Left ventricle myocardium superior (tissue), 1 donor: ENCODE measurements around the gene CPNE7. TPM values are rescaled to one million over a fixed set of nuclear protein-coding genes. Genes with fewer than 3 reads are reported as not detected.
"Not testable (repeated sequence)": the region's sequence is repeated elsewhere in the genome, so short reads cannot be mapped to it uniquely, and the experiment has no call there.

Source experiments
- ATAC-seq: fragments of 200-7000 bp; cut with Tn5 transposase; one replicate; pipeline ENCODE4 v1.9.1; 2020; ENCODE audit warnings: mild to moderate bottlenecking, moderate library complexity
- DNase-seq: peaks from one replicate; pipeline ENCODE4 v3.0.0-alpha.2; 2020
- intact Hi-C: fragments of 100-400 bp; cut with micrococcal nuclease; formaldehyde crosslinking; loops from one replicate; pipeline ENCODE4 v1.11.0; 2022
- total RNA-seq: library from RNA; stranded (reverse); fragmentation: NEBNext Ultra II Directional; extraction: Animal tissue kit (Norgen Biotek cat#: 25700); gene quantifications from one replicate; pipeline ENCODE4 v1.2.1, GENCODE V29; 2021
- donor health status: DM: no; HTN: yes; CAD: no; lungs with severe emphysema.

Gene CPNE7
- total RNA-seq, 1 donor from 2014 or later: not detected

DNA sequence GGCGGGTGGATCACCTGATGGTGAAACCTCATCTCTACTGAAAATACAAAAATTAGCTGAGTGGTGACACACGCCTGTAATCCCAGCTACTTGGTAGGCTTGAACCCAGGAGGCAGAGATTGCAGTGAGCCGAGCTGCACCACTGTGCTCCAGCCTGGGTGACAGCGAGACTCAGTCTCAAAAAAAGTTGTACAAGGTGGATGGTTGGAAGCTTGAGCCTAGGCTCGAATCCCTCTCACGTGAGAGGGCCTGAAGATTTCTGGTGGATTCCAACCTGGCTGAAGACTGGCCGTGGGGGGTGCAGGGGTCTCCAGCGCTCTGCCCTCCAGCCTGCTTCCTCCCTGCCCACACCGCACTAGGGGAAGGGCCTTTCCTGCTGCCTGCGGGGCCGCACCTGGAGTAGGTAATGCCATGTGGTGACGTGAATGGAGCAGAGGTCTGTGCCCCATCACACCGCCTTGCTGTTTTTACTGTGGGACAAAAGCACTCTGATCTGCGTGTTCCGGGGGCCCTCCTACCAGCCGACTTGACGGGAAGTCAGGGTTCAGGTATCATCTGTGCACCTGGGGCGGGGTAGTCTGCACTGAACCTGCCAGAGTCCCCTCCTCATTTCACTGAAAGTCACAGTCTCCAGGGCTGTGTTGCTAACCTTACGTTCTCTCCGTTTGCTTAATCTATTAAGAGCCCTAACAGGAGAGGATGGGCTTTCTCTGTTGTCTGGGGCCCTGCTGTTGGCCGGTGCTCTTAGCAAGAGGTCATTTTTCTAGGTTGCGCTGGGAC lies 10.9 kb upstream of the CPNE7 start:
- intact Hi-C loops: no loop called here
- ATAC-seq: no peak
- DNase-seq: no peak

DNA sequence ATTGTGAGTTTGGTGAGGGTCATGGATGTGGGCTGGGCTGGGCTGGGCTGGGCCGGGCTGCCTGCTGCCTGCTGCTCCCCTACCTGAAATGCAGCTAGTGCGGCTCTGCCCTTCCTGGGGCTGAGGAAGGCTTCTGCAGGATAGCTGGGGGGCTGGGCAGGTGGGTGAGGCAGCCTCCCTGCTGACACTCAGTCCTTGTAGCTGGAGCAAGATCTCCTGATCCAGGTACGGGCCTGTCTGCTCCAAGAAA lies 10.4 kb upstream of the CPNE7 start:
- ATAC-seq (no peak), DNase-seq (no peak)
- intact Hi-C loops: no loop called here

DNA sequence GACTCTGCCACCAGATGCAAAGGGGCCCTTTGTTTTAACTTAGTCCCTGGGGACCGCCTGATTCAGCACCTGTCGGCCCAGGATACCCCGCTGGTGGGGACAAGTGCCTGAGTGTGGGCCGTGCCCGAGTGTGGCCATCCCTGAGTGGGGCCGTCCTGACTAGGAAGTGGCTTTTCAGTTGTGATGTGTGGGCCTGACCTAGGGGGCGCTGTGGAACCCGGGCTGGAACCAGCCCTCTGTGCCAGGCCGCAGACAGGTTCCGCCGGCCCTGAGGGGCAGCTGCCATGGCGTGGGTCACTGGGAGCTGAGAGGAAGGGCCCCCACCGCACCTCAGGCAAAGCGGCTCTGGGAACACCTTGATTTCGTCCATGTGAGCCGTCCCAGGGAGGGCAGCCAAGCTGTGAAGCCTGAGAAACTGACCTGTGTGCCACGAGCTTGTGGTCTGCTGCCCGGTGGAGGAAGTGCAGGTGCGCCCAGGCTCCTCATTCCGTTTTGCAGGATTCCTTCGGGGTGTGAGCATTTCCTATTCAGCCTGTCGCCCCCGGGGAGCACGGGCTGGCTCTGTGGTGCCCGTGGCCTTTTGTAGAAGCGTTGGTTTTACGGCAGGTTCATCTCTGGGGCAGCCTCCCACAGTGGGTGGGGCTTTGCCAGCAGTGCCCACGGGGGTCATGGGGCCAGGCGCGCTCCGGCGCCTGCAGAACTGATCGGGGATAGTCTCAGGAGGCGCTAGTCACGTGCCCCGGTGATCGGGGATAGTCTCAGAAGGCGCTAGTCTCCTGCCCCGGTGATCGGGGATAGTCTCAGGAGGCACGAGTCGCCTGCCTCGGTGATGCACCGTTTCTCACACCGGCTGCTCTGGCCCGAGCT lies 9.8 kb upstream of the CPNE7 start:
- intact Hi-C loops: no loop called here
- ATAC-seq: peak; percentile 41
- DNase-seq: peak; percentile 72

DNA sequence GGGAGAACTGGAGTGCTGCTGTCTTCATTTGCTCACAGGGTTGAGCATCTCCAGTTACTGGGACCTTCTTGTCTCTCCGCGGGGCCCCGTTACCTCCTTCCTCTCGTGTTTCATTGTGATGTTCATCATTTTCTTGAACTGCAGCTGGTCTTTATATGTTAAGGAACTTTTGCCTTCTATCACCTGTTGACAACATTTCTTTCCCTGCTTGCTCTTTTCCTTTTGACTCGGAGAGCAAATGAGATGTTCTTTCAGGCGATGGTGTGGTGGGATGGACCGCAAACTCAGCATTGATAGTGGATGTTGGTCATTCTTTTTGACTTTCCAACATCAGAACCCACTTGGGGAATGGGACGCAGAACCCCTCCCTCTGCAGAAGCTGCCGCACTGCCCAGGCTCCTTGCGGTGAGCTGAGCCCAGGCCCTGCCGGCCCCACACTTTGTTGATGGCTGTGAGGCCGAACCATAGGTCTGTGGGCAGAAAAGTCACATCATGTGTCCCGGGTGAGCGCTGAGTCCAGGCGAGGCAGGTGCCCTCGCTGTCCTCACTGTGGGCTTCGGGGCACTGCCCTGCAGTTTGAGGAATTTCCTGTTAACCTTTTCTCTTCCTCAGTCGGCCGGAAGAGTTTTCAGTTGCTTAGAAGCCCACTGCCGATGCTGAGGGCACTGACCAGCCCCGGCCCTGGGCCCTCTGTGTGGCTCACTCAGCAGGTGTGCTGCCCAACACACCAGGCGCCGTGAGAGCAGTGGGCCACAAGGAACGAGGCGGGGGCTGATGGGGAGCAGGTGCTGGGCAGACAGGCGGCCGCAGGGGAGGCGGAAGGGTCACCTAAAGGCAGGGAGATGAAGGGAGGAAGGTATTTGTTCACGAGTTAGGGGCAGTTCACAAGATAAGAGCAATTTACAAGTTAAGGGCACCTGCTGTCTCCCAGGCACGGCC lies 7.6 kb upstream of the CPNE7 start:
- intact Hi-C loops: no loop called here
- DNase-seq (no peak), ATAC-seq (no peak)

DNA sequence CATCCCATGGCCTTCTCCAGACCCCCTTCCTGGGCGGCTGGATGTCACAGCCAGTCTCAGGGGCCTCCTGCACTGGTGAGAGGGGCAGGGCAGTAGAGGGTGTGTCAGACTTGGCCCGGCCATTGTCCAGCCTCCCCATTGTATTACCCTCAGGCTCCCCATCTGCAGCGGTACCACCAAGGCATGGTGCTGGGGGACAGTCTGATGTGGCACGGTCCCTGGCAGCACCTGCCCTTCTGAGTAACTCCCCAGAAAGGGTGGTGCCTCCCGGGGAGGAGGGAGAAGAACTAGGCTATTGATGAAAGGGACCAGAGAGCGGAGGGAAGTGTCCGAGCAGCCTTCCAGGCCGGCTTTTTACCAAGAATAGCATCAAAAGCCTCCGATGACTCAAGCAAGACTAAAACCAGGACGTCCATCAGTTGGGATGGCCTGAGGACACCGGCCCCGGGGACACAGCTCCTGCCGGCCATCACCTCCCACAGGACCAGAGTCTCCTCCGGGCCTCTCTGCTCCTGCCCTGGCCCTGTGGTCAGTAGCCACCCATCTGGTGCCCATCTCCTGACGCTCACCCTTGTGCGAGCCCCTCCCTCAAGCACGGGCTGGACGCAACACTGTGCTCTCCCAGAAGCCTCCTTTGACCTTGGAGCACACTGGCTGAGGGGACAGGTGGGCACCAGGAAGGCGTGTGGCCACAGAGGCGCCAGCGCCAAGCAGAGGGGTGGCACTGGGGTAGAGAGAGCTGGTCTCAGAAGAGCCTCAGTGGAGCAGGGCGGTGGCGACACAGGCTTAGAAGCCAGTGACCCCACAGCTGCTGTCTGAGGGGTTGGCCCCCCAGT lies 5.8 kb upstream of the CPNE7 start:
- no peak for ATAC-seq
- intact Hi-C loops: no loop called here

DNA sequence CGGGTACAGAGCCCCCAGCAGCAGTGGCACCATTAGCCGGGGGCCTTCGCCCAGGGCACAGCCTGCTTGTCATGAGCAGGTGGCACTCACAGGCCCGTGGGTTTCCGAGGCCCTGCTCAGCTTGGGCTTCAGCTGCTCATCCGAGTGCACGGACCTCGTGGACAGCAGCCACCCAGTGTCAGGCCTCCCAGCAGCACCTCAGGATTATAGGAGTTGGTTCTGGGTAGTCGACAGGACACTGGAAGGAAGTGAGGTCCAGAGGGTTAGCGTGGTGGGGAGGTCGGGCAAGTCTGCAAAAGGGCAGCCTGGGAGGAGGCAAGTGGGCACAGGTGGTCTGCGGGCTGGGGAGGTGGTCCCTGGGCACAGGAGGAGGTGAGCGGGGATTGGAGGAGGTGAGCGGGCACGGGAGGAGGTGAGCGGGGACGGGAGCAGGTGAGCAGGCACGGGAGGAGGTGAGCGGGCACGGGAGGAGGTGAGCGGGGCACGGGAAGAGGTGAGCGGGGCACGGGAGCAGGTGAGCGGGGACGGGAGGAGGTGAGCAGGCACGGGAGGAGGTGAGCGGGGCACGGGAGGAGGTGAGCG lies 5.1 kb upstream of the CPNE7 start:
- intact Hi-C loops: no loop called here
- no peak for ATAC-seq
- no peak for DNase-seq

More for the DNA sequence above, 5.8 kb upstream of the CPNE7 start:
- no peak for DNase-seq

DNA sequence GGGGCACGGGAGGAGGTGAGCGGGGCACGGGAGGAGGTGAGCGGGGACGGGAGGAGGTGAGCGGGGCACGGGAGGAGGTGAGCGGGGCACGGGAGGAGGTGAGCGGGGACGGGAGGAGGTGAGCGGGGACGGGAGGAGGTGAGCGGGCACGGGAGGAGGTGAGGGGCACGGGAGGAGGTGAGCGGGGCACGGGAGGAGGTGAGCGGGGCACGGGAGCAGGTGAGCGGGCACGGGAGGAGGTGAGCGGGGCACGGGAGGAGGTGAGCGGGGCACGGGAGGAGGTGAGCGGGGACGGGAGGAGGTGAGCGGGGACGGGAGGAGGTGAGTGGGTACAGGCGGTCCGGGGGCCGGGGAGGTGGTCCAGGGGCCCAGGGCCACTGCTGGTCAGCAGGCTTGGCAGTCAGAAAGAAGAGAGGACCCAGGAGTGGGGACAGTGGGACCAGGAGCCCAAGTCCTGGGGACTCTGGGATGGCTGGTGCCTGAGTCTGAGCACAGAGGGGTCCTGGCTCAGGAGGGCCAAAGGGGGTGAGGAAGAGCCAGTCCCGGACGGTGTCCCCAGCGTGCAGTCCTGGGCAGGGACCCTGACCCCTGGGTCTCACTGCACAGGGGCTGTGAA lies 4.5 kb upstream of the CPNE7 start:
- ATAC-seq, intact Hi-C loops, DNase-seq: not testable (repeated sequence)

DNA sequence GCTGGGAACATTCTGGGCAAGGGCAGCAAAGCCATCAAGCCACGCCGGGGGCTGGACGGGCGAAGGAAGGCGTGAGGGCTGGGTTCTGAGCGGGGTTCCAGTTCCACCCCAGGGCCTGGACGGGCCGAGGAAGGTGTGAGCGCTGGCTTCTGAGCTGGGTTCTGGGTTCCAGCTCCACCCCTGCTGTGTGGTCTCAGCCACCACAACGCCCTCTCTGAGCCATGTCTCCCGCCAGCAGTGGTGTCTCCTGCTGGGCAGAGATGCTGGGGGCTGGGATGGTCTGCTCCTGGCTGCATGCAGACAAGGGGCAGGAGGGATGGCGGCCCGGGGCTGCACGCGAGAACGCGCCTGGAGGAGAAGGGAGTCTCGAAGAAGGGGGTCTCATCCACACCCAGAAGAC lies 3.9 kb upstream of the CPNE7 start:
- DNase-seq (no peak), ATAC-seq (no peak)
- intact Hi-C loops: no loop called here

DNA sequence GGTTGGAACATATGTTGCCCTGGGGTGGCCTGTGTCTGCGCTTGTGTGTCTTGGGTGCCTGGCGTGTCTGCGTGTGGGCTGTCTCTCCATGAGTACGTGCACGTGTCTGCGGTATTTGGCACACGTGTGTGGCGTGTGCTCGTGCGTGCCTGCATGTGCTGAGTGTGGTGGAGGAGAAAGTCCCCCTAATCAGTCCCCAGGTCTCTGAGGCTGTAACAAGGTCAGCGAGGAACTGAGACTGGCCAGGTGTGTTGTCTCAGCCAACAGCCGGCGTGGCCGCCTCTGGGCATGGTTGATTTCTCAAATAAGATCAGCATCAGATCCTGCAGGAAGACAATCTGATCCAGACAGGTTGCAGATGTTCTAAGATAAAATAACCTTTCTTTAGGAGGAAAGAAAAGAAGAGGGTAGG lies 3.5 kb upstream of the CPNE7 start:
- DNase-seq (no peak), ATAC-seq (no peak)
- intact Hi-C loops: no loop called here

DNA sequence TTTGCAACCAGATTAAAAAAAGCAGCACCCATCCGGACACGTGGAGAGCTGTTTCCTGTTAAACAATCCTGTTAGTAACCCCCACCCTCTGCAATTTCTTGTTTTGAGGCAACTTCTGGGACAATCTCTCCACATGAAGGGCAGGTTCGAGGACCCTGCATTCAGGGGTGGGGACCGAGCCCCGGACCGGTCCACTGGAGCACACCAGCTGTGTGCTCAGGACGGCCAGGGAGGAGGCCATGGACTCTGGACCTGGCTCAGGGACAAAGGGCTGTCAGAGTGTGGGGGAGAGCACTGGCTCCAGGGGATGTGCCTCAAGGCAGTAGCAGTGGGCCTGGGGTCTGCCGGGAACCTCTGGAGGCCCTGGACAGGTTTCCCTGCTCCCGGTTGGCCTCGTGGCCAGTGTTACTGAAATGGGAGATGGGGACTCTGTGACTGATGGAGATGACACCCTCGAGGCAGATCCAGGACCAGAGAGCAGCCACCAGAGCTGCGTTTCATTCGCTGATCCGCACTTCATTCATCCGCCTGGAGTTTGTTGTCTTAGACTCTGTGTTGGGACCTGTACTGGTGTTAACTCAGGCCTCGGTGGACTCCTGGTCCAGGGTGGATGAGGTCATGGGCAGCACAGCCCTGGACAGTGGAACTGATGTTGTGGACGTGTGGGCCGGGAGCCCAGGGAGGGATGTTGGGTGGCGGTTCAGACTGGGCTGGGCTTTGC lies 2.9 kb upstream of the CPNE7 start:
- no peak for DNase-seq
- ATAC-seq: no peak
- intact Hi-C loops: no loop called here

DNA sequence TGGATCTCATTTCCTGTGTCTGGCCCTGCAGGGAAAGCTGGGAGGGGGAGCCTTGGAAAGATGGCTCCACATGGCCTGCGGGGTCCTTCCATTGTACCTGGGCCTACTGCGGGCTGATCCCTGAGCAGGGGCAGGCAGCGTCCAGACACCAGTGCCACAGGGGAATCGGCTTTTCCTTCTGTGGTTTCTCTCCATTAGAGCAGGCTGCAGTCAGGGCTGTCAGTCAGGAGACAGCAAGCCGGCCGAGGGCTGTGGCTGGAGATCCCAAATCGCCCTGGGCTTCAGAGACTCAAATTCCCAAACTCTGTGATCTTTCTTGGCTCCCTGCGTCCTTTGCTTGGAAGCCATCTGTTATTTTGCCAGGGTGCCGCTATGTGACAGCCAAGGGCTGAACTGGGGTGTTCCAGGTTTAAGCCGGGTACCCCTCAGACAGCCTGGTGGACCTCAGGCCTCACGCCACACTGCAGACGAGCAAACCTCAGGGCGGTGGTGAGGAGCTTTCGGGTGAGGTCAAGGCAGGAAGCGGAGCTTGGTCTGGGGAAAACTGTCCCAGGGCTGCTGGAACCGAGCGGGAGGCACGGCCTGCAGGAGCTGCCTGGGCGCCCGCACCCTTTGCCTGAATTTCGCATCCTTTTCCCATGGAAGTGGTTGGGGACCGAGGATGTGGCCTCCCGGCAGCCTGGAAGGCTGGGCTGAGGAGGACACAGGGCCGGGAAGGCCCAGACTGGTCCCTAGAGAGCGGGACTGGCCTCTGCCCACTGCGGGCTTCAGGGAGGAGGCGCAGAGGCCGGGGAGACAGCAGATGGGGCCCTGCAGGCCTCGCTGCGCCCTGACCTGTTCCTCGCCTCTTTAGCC lies 1.5 kb upstream of the CPNE7 start:
- DNase-seq (no peak), ATAC-seq (no peak)
- intact Hi-C loops: no loop called here

DNA sequence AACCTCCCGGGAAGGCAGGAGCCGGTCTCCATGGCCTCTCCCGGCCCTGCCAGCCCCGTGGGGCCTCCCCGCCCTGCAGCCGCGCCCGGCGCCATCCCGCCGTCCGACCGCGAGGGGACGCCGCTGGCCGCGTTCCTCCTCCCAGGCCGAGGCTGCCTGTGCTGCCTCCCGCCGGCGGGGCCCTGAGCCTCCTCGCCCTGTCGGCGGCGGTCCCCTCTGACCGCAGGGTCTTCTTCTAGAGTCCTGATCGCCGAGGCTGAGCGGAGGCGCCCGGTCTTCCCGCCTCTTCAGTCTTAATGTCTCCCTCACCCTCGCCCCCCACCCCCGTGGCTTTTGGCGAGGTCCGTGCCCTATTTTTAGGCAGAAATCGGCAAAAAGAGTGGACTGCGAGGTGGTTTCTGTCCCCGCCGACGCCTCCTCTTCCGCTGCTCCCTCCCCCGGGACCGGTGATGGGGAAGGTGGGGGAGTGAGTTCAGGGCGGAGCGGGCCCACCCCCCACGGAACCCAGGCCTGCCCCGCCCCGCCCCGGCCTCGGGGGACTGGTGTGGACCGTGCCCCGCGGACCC lies 794 bp upstream of the CPNE7 start:
- peak; percentile 63 for DNase-seq
- ATAC-seq: peak; percentile 73
- intact Hi-C loops: no loop called here

DNA sequence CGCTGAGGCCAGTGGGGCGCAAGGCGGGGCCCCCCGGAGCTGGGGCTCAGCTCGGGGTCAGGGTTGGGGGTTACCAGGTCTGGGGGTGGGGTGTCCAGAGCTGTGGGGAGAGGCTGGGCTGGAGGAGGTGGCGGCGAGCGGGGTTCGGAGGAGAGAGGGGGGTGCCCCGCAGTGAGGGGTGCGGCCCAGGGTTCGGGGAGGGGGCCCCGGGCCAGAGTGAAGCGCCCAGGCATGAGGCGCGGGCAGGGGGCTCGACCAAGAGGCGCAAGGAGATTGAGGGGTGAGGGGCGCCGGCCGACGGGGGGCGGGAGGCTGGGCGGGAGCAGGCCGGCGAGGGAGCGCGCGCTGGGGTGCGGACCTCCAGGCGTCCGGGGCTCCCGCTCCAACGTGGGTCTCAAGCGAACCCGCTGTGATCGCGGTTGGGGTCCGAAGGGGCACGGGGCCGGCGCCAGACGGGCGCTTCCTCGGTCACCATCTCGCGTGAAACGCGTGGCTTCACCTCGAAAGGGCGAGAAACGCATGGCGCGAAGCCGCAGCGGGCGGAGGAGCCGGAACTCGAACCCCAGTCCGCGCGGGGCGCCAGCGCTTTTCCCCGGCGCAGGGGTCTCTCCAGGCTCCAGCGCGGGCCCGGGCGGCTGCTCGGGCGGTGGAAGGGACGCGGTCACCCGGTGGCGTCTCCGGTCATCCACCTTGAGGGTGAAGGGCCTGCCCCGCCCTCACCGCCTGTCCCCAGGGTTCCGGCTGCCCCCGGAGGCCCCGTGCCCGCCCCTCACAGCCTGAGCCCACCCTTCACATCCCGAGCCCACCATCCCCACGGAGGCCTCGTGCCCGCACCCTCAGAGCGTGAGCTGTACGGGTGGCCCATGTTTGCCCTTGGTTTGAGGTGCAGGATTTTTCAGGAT lies 846 bp downstream of the CPNE7 start:
- ATAC-seq: no peak
- intact Hi-C loops: no loop called here
- DNase-seq: no peak

DNA sequence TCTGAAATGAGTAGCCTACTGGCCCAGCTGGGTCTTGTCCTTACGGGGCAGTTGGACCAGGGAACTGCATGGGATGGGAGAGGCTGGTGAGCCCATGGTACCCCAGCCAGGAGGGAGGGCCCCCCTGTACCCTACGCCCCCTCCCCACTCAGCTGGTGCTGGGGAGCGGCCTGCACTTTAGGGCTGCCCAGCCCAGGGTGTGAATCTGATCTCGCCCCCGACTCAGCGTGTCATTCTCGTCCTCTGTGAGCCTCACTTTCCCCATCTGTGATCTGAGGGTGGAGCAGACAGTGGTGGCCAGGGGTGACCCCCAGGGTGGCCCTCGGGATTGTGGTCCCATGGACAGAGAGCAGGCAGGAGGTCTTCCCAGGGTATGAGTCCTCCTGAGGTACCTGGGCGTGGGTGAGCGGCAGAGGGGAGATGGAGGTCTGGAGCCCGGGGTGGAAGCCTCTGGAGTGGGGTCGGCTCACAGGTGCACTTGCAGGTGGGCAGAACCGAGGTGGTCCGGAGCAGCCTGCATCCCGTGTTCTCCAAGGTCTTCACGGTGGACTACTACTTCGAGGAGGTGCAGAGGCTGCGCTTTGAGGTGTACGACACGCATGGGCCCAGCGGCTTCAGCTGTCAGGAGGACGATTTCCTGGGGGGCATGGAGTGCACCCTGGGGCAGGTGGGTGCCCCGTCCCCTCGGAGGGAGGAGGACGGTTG lies 1.6 kb downstream of the CPNE7 start:
- DNase-seq (no peak), ATAC-seq (no peak)
- intact Hi-C loops: no loop called here

DNA sequence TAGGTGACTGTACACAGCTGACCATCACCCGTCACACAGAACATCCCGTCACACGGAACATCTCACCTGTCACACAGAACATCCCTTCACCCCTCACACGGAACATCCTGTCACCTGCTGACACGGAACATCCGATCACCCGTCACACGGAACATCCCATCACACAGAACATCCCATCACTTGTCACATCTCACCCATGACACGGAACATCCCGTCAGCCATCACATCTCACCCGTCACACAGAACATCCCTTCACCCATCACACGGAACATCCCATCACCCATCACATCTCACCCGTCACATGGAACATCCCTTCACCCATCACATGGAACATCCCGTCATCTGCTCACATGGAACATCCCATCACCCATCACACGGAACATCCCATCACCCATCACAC lies 3.8 kb downstream of the CPNE7 start:
- no peak for ATAC-seq
- intact Hi-C loops: no loop called here
- no peak for DNase-seq
